T-helper 1 cell treated with Interleukin-12 subunit alpha and Interleukin-12 subunit beta and Interleukin-4 antibody, amounts not matched to agents 30 μg/mL and 1 μg/mL, for 36 hours (primary cell): ENCODE measurements around the gene SERINC3.

ENCODE experiments used
- H3K27ac Mint-ChIP-seq: one replicate; pipeline ENCODE4 v1.8.0; 2021; ENCODE audit warnings: mild to moderate bottlenecking, mixed read lengths
- H3K27me3 Mint-ChIP-seq: one replicate; pipeline ENCODE4 v1.8.0; 2021; ENCODE audit warnings: low read depth, mixed read lengths
- H3K36me3 Mint-ChIP-seq: one replicate; pipeline ENCODE4 v1.8.0; 2021; ENCODE audit warnings: low read depth, mixed read lengths
- H3K4me1 Mint-ChIP-seq: one replicate; pipeline ENCODE4 v1.8.0; 2021; ENCODE audit warnings: low read depth, mixed read lengths
- H3K4me3 Mint-ChIP-seq: one replicate; pipeline ENCODE4 v1.8.0; 2021; ENCODE audit warnings: mild to moderate bottlenecking, moderate library complexity, mixed read lengths
- H3K9me3 Mint-ChIP-seq: one replicate; pipeline ENCODE4 v1.8.0; 2021; ENCODE audit warnings: mixed read lengths

Gene SERINC3

GRCh38 chr20:44494266-44494665 lies 27.6 kb downstream of the SERINC3 start:
- H3K27me3 Mint-ChIP-seq = no peaks in the 10 kb centered on the region
- H3K4me3 Mint-ChIP-seq = no peak overlapping the region
- H3K9me3 Mint-ChIP-seq = no peaks in the 10 kb centered on the region
- no peak overlapping the region for H3K27ac Mint-ChIP-seq
- peaks cover 29% of the 10 kb centered on the region for H3K4me1 Mint-ChIP-seq
- H3K36me3 Mint-ChIP-seq = peaks cover 64% of the 10 kb centered on the region

GRCh38 chr20:44491635-44492395 lies 30.1 kb downstream of the SERINC3 start:
- Mint-ChIP-seq H3K4me3 (no peak overlapping the region), H3K27ac (peak overlapping the region; percentile 13), H3K36me3 (peaks cover 52% of the 10 kb centered on the region)

GRCh38 chr20:44489931-44490330 lies 31.9 kb downstream of the SERINC3 start:
- peaks cover 15% of the 10 kb centered on the region for H3K4me1 Mint-ChIP-seq
- H3K4me3 Mint-ChIP-seq = no peak overlapping the region
- H3K27ac Mint-ChIP-seq = peak overlapping the region; percentile 43
- no peaks in the 10 kb centered on the region for H3K9me3 Mint-ChIP-seq
- peaks cover 49% of the 10 kb centered on the region for H3K36me3 Mint-ChIP-seq
- no peaks in the 10 kb centered on the region for H3K27me3 Mint-ChIP-seq

More at GRCh38 chr20:44491635-44492395, 30.1 kb downstream of the SERINC3 start:
- Mint-ChIP-seq H3K9me3 (no peaks in the 10 kb centered on the region), H3K27me3 (no peaks in the 10 kb centered on the region), H3K4me1 (peaks cover 27% of the 10 kb centered on the region)

GRCh38 chr20:44489223-44489622 lies 32.6 kb downstream of the SERINC3 start:
- Mint-ChIP-seq H3K27ac (no peak overlapping the region), H3K4me1 (peaks cover 15% of the 10 kb centered on the region), H3K4me3 (no peak overlapping the region), H3K36me3 (peaks cover 48% of the 10 kb centered on the region), H3K27me3 (no peaks in the 10 kb centered on the region), H3K9me3 (no peaks in the 10 kb centered on the region)

- Mint-ChIP-seq H3K4me1 (peaks cover 15% of the 10 kb centered on the region), H3K36me3 (peaks cover 50% of the 10 kb centered on the region), H3K27ac (peak overlapping the region; percentile 28), H3K27me3 (no peaks in the 10 kb centered on the region), H3K9me3 (no peaks in the 10 kb centered on the region), H3K4me3 (no peak overlapping the region)
Observed at GRCh38 chr20:44488551-44488950, 33.3 kb downstream of the SERINC3 start.

GRCh38 chr20:44485830-44486198 lies 36.1 kb downstream of the SERINC3 start:
- H3K9me3 Mint-ChIP-seq = no peaks in the 10 kb centered on the region
- H3K4me3 Mint-ChIP-seq = no peak overlapping the region
- H3K27me3 Mint-ChIP-seq = no peaks in the 10 kb centered on the region
- peaks cover 9% of the 10 kb centered on the region for H3K4me1 Mint-ChIP-seq
- no peak overlapping the region for H3K27ac Mint-ChIP-seq
- peaks cover 49% of the 10 kb centered on the region for H3K36me3 Mint-ChIP-seq

- peaks cover 49% of the 10 kb centered on the region for H3K36me3 Mint-ChIP-seq
- H3K27me3 Mint-ChIP-seq = no peaks in the 10 kb centered on the region
- H3K4me1 Mint-ChIP-seq = peaks cover 7% of the 10 kb centered on the region
- H3K9me3 Mint-ChIP-seq = no peaks in the 10 kb centered on the region
- H3K27ac Mint-ChIP-seq = no peak overlapping the region
- no peak overlapping the region for H3K4me3 Mint-ChIP-seq
Observed at GRCh38 chr20:44485078-44485829, 36.6 kb downstream of the SERINC3 start.

- Mint-ChIP-seq H3K27ac (no peak overlapping the region), H3K9me3 (no peaks in the 10 kb centered on the region), H3K36me3 (peaks cover 39% of the 10 kb centered on the region), H3K27me3 (no peaks in the 10 kb centered on the region), H3K4me1 (no peaks in the 10 kb centered on the region), H3K4me3 (no peak overlapping the region)
Observed at GRCh38 chr20:44483112-44483511, 38.8 kb downstream of the SERINC3 start.

- no peaks in the 10 kb centered on the region for H3K27me3 Mint-ChIP-seq
- peaks cover 6% of the 10 kb centered on the region for H3K4me1 Mint-ChIP-seq
- peaks cover 39% of the 10 kb centered on the region for H3K36me3 Mint-ChIP-seq
- no peak overlapping the region for H3K4me3 Mint-ChIP-seq
- no peaks in the 10 kb centered on the region for H3K9me3 Mint-ChIP-seq
- H3K27ac Mint-ChIP-seq = no peak overlapping the region
Observed at GRCh38 chr20:44481719-44482416, 40.0 kb downstream of the SERINC3 start.

GRCh38 chr20:44480097-44480496 lies 41.8 kb downstream of the SERINC3 start:
- Mint-ChIP-seq H3K9me3 (no peaks in the 10 kb centered on the region), H3K27me3 (no peaks in the 10 kb centered on the region), H3K36me3 (peaks cover 31% of the 10 kb centered on the region), H3K4me3 (no peak overlapping the region), H3K27ac (no peak overlapping the region), H3K4me1 (peaks cover 18% of the 10 kb centered on the region)

- Mint-ChIP-seq H3K4me1 (peaks cover 22% of the 10 kb centered on the region), H3K9me3 (no peaks in the 10 kb centered on the region), H3K27ac (no peak overlapping the region), H3K4me3 (no peak overlapping the region), H3K36me3 (peaks cover 30% of the 10 kb centered on the region), H3K27me3 (no peaks in the 10 kb centered on the region)
Observed at GRCh38 chr20:44479643-44480042, 42.2 kb downstream of the SERINC3 start.

GRCh38 chr20:44478206-44478605 lies 43.7 kb downstream of the SERINC3 start:
- H3K36me3 Mint-ChIP-seq = peaks cover 18% of the 10 kb centered on the region
- H3K27ac Mint-ChIP-seq = no peak overlapping the region
- H3K9me3 Mint-ChIP-seq = no peaks in the 10 kb centered on the region
- peaks cover 22% of the 10 kb centered on the region for H3K4me1 Mint-ChIP-seq
- no peaks in the 10 kb centered on the region for H3K27me3 Mint-ChIP-seq
- no peak overlapping the region for H3K4me3 Mint-ChIP-seq

GRCh38 chr20:44477151-44477550 lies 44.7 kb downstream of the SERINC3 start:
- Mint-ChIP-seq H3K27ac (no peak overlapping the region), H3K36me3 (peaks cover 15% of the 10 kb centered on the region), H3K4me1 (peaks cover 22% of the 10 kb centered on the region), H3K27me3 (no peaks in the 10 kb centered on the region), H3K9me3 (no peaks in the 10 kb centered on the region), H3K4me3 (peak overlapping the region; percentile 29)

- peaks cover 5% of the 10 kb centered on the region for H3K36me3 Mint-ChIP-seq
- H3K27ac Mint-ChIP-seq = peak within 1 kb of the TSS; percentile 92
- no peaks in the 10 kb centered on the region for H3K9me3 Mint-ChIP-seq
- no peaks in the 10 kb centered on the region for H3K27me3 Mint-ChIP-seq
- H3K4me1 Mint-ChIP-seq = peaks cover 22% of the 10 kb centered on the region
- H3K4me3 Mint-ChIP-seq = peak within 1 kb of the TSS; percentile 93
Observed at GRCh38 chr20:44475694-44476560, 45.9 kb downstream of the SERINC3 start, which contains the start of gene TTPAL. TTPAL (plus strand) TSS chr20:44475874; CDS start chr20:44480000, 4,126 bp downstream.
